LHCN-M2 (cell line): ENCODE data around the gene SCAPER. TPM values are rescaled to one million over a fixed set of nuclear protein-coding genes. Genes with fewer than 3 reads are reported as not detected.

Experiments
- DNase-seq: peaks from one replicate; pipeline ENCODE4 v3.0.0-alpha.2; 2012; ENCODE audit warnings: low read depth
- polyA plus RNA-seq: library from polyadenylated mRNA; unstranded; fragments of >200 nt; gene quantifications from one replicate; pipeline ENCODE4 v1.2.1, GENCODE V29; 2012; ENCODE audit warnings: missing spikeins
- total RNA-seq: library from RNA; depleted of rRNA; stranded (reverse); fragments of >200 nt; gene quantifications from 2 replicates; pipeline ENCODE4 v1.2.3, GENCODE V29; 2014; rRNA removed

SCAPER gene
- 7.0 and 9.3 TPM in 2 replicates for total RNA-seq
- polyA plus RNA-seq = 3.4 TPM

DNA sequence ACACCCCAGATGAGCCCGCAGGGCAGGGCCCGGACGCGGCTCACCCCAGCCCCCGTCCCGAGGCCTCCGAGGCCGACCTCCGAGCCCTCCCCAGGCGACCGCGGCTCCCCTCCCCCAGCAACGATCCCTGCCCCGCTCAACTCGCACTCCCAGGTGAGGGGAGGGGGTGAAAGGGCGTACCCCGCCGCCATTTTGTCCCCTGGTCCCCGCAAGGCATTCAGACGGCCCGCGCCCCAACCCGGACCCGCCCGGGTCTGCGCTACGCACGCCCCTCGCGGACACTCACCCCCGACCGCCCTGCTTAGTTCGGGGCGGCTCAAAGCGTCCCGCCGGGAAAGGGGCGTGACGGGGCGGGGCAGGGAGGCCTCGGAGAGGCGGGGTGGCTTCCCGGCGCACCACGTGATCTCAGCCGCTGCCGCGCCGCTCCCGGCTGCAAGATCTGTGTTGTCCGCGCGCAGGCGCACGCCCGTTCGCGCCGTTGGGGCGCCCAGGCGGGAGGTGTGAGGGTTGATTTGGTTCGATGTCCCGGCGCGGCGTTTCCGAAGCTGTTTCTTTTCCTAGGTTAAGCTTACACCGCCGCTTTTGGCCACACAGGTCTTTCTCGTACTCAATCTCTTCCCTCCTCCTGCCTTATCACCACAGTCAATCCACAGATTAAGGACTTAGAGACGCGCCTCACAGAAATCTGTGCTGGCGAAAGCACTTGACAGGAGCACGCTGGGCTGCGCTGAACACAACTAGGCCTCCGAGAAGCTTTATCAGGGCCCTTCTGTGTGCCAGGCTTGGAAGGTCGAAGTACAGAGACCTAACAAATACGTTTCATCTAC, at the start of gene SCAPER:
Gene SCAPER, minus strand, starts transcription at position 328 of the 827 bp plus-strand sequence. CDS start 21,523 bp downstream, outside the sequence.
- peak; percentile 78 for DNase-seq

GRCh38 chr15:76954744-76955143, 49.6 kb upstream of the SCAPER start:
- DNase-seq = no peak

DNA sequence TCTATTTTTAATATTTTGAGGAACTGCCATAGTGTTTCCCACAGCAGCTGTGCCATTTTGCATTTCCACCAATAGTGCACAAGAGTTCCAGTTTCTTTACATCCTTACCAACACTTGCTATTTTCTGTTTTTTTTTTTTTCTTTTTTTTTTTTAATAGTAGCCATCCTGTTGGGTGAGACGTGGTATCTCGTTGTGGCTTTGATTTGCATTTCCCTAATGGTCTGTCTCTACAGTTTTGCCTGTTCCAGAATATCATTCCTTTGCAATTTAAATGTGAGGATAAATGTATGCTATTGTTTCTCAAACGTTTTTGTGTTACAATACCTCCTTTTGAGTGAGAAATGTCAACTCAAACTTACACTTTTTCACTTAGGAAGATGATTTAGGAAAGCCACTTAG, 48.8 kb upstream of the SCAPER start:
- no peak for DNase-seq

DNA sequence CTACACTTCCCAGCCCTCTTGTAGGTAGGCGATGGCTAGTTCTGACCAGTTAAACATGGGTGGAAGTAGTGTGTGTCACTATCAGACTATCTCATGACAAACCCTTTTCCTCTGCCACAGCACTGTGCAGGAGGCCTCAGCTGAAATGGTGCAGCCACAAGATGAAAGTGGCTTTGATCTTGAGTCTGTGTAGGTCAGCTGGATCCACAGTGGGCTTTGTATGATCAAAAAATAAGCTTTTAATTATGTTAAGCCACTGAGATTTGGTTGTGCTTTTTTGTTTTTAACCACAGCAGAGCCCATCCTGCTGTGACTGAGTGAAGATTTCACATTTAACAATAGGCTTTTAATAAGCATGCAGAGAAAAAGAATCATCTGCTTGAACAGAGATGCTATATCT, 46.1 kb upstream of the SCAPER start:
- DNase-seq = no peak

GRCh38 chr15:76947454-76947853, 42.3 kb upstream of the SCAPER start:
- DNase-seq = no peak

- DNase-seq = no peak
These were observed 40.5 kb upstream of the SCAPER start for GRCh38 chr15:76945494-76946093.

DNA sequence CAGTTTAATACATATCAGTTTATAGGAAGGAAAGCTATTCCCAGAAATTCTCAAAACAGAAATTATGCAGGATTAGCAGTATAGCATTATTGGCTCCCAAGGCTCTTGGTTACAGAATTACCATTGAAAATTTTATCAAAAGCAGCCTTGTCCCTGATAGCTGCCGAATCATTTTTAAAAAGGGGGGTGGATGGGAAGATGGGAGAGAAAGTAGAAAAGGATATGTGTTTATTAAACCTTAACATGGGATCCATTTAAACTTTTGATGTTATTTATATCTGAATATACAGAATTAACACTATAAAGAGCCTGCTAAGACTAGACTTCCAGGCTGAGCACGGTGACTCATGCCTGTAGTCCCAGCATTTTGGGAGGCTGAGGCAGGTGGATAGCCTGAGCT, 37.2 kb upstream of the SCAPER start:
- no peak for DNase-seq

- DNase-seq = no peak
These were observed 36.5 kb upstream of the SCAPER start for GRCh38 chr15:76941636-76942035.

- no peak for DNase-seq
These were observed 34.6 kb upstream of the SCAPER start for GRCh38 chr15:76939715-76940114.

DNA sequence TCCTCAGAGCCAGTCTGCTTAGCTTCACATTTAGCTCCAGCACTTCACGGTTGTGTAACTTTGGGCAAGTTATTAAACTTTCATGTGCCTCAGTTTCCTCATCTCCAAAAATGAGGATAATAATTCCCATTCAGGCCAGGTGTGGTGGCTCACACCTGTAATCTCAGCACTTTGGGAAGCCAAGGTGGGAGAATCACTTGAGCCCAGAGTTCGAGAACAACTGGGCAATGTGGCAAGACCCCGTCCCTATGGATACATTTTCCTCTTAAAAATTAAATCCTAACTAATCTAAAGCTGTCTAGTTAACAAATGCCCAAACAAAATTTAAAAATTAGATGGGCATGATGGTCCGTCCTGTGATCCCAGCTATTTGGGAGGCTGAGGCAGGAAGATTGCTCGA, 33.6 kb upstream of the SCAPER start:
- DNase-seq = no peak

GRCh38 chr15:76936671-76937070, 31.5 kb upstream of the SCAPER start:
- no peak for DNase-seq

GRCh38 chr15:76935620-76936019, 30.5 kb upstream of the SCAPER start:
- DNase-seq = no peak

DNA sequence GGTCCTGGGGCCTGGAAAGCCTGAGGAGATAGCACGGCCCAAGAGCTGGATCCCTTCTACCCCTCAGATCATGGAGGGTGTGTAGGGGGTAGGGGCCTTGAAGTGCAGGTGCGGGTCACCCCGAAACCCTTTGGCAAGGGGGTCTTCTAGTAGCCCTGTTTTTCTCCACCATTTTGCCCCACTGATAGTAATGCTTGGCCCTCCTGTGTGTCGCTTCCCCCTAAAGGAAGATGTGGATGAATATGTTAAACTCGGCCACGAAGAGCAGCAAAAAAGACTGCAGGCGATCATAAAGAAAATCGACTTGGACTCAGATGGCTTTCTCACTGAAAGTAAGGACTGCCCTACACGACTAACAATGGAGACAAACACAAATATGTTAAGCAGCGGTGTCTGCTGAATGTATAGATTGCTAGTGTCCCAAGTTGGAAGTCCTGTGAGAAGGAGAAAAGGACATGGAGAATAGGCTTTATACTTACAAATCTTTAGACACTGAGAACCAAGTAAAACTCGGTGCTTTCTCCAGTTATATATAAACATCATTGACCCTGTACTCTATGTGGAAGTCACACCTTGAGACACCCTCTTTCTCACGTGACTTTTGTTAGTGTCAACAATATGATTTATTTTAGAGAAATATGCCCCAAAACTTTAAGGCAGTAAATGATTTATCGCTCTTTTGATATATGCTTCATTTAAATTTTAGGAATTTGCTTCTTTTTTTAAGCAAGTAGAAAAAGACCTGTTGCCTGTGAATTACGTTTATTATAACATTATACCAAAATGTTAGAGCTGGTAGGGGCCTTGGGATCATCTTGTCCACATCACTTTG, 27.2 kb upstream of the SCAPER start:
- DNase-seq = peak; percentile 4

DNA sequence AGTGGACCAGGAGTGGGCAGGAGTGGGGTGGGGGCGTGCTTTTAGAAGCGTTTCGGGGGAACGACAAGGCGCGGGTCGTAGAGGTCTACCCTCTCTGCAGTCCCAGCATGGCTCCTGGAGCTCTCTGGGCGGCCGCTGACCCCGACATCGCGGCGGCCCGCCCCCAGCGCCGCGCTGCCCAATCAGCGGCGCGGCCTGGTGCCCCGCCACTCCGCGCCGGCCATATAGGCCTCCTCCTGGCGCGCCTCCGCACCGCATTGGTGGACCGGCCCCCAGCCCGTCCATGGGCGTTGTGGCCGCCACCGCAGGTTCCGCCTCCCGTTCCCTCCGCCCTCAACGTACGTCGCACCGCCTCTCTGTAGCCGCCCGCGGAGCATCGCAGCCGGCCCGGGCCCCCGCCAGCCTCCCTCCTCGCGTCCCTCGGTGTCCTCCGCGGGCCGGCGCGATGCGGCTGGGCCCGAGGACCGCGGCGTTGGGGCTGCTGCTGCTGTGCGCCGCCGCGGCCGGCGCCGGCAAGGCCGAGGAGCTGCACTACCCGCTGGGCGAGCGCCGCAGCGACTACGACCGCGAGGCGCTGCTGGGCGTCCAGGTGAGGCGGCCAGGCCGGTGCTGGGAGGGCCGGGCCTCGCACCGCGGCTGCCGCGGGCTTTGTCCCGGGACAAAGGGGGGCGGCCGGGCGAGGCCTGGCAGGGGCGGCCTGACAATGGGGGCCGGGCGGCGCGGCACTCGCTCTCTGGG, 26.4 kb upstream of the SCAPER start, which contains the start of gene RCN2:
Gene RCN2, plus strand, starts transcription at position 353 of the 738 bp plus-strand sequence. Its CDS starts 93 bp downstream, at position 446.
- DNase-seq = peak; percentile 90

DNA sequence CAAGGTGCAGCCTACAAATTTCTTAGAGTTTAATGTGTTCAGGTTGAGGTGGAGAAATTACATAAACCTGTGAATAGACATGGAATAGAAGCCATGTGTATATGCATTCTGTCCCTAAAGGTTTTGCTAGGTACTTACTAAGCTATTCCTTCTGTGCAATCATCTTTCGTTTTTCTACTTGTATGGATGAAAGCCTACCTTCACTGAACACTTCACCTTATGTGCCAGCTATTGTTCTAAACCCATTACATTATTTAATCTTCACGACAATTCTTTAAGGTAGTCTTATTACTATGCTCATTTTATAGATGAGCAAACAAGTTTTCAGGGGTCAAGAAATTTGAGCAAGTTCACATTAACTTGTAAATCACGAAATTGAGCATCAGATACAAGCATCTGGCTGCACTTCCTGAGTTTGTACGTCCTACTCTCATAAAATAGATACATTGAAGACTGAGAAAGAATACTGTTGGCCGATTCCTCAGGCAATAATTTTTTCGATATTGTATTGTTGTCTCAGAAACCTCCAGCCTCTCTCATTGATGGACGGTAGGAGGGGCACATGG, 25.8 kb upstream of the SCAPER start:
- no peak for DNase-seq

GRCh38 chr15:76929011-76929760, 24.0 kb upstream of the SCAPER start:
- DNase-seq = no peak

- DNase-seq = no peak
These were observed 23.1 kb upstream of the SCAPER start for GRCh38 chr15:76928201-76928600.

DNA sequence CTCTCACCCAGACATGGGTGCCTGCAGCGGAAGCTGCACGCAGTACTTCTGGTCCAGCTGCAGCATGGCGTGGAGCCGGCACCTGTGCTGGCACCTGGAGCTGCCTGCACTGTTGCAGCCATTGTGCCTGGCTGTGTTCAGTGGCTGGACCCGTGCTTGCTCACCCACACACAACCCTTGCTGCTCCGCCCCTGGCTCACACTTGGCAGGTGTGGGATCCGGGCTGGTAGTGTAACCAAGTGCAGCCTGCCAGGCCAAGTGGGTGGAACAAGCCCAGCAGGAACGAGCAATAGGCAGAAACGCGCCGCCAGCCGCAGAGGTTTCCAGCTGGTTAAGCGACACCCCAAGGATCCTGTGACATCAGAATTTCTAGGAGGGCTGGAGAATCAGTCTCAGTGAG, 11.2 kb upstream of the SCAPER start:
- DNase-seq = no peak

- no peak for DNase-seq
These were observed 8.6 kb upstream of the SCAPER start for GRCh38 chr15:76913737-76914136.

- no peak for DNase-seq
These were observed 7.3 kb upstream of the SCAPER start for GRCh38 chr15:76912430-76912829.
